SKM-1 treated with dmso at 0.1 percent for 144 hours (cell line): ENCODE measurements around the gene OTUB1.

Source experiments
- DNase-seq: peaks from one replicate; lab custom pipeline; 2025; ENCODE audit not compliant: unreplicated experiment; lab: John Stamatoyannopoulos, UW

The OTUB1 gene

DNA sequence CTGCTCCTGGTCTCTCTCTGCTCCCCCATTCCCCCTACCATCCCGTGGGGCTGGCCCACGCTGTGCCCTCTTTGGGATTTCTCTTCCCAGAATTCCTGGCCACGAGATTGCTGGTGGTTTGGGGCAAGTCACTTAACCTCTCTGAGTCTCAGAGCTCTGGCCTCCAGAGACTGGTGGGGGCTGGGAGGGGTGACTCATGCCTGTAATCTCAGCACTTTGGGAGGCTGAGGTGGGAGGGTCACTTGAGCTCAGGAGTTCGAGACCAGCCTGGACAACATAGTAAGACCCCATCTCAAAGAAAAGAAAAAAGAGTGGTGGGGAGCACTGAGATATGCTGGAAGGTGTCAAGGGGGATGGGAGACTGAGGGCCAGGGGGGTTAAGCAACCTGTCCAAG is 18.3 kb downstream of the OTUB1 start:
- no peak for DNase-seq

DNA sequence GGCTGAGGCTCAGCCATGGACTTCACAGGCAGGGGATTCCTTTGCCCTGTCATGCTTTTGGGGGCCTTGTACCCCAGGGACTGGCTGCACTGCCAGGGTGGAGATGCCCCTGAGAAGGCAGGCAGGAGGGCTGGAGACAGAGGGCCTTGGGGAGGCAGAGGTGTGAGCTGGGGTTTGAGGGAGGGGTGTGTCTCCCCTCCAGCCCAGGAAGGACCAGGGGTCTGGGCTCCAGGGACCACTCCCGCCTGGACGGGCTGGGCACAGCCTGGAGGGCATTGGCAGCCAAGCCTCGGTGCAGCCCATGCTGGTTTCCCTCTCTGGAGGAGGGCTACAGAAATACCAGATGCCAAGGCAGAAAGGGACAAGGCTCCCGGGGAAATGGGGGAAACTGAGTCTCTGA is 19.5 kb downstream of the OTUB1 start:
- DNase-seq: no peak

DNA sequence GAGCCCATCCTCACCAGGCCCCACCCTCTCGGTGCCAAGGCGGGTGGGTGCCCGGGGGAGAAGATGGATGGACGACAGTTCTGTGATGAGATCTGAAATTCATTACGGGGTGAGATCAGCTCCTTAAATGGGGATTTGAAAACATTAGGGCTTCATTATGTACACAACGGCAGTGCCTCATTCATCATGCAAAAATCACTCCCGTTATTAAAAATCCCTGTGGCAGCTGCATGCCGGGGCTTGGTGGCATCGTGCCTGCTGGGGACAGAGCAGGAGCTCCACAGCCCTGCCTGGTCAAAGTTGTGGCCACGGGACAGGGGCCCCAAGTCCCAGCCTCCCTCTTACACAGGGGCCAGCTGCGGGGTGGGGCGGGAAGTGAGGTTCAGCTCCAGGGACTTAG is 20.2 kb downstream of the OTUB1 start:
- DNase-seq: no peak

DNA sequence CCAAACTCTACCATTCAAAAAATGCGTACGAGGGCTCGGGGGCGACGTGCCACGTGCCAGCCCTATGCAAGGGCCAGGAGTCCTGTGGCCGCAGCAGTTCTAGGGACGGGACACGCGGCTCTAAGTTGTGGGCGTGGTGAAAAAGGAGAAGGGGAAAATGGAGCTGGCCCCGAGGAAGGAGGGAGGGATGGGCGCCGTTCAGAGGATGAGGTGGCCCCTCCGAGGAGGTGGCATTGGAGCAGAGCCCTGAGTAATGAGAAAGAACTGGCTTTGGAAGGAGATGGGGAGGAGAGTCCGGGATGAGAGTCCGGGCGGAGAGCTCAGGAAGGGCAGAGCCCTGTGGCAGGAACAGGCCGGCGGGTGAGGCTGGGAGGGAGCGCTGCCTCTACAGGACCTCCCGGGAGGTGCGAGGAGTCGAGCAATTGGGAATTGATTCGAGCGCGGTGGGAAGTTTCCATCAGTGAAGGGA is 21.0 kb downstream of the OTUB1 start:
- no peak for DNase-seq

DNA sequence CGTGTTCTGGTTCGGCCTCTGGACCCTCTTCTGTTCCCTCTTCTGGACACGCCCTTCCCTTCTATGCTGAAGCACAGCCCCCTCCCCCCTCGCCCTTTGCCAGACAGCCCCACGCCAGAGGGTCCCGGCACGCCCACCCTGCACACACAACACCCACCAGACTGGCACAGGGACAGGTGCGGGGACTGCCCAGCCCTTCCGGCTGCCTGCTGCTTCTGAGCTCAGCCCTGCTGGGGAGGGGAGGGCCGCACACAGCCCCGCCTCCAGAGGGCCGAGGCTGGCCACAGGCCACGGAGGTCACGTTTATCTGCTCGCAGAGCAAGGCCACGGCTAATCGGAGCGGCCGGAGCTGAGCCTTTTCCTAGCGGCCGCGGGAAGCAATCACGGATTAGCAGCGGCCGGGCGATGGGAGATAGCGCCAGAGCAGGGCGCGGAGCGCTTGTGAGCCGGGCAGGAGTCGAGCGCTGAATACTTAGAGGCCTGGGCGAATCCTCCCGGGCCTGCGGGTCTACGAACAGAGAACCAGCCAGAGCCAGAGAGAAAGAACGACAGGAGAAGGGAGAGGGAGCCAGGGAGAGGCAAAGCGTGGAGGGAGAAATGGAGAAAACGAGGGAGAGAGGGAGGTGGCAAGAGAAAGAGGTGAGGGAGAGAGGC is 21.5 kb downstream of the OTUB1 start:
- no peak for DNase-seq

DNA sequence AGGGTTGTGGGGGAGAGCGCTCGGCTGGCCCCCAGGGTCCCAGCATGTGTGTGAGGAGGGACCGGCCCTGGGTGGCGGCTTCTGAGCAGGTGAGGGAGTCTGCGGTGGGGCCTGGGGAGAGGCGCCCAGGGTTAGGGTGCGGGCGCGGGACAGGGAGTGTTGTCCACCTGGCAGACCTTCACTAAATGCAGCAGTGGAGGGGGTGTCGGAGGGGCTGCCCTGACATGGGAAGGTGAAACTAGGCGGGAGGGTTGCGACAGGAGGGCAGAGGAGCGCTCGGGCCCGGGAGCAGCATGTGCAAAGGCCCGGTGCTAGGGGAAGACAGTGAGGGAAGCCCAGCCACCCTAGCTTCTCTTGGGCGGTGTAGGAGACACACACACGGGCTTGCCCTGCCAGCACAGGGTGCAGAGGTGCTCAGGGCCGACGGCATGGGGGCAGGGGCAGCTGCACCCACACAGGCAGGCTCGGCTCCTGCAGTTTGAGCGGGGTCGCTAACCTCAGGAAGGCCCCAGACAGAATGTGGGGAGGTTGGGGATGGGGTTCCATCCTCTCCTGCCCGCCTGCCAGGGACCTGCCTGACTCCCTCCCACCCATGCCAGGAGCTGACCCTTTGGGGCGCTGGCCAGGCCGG is 22.2 kb downstream of the OTUB1 start:
- DNase-seq: no peak

DNA sequence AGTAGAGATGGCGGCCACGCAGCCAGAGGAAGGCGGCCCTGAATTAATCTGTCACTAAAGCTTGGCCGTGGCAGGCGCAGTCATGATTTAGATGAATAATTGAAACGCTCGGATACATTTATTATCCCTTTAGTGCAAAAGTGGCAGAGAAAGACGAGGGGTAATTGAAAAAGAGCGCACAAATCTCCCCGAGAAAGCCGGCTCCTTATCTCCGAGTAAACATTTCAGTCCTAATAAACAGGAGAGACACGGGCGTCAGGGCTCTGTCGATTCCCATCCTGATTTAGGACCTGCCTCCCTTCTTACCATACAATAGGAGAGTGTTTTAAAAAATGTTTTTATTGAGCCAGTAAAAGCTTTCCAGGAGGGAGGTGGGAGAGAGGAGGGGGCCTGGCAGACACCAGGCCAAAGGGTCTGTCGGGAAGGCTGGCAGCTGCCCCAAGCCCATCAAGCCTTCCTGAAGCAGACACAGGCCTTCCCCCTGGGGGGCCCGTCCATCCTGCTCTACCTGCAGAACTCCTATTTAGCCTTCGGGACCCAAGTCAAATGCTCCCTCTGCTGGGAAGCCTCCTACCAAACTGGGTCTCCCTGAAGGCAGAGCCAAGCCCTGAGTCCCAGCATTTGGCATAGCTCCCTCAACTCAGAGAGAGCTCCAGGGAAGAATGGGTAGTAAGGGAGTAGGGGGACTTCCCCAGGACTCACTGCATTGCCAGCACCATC is 22.8 kb downstream of the OTUB1 start:
- no peak for DNase-seq

DNA sequence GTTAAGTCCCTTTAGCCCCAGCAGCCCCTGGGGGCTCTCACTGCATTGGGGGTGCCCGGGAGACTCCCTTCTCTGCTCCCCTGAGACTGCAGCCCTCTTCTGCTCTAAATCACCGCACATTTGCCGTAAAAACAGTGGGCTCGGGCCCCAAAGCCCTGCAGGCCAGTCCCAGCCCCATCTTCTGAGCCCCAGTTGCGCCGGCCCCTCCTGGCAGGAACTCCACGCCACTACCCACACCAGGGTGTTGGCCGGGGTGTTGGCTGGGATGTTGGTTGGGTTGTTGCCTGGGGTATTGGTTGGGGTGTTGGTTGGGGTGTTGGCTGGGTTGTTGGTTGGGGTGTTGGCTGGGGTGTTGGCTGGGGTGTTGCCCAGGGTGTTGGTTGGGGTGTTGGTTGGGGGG is 23.5 kb downstream of the OTUB1 start:
- no peak for DNase-seq

DNA sequence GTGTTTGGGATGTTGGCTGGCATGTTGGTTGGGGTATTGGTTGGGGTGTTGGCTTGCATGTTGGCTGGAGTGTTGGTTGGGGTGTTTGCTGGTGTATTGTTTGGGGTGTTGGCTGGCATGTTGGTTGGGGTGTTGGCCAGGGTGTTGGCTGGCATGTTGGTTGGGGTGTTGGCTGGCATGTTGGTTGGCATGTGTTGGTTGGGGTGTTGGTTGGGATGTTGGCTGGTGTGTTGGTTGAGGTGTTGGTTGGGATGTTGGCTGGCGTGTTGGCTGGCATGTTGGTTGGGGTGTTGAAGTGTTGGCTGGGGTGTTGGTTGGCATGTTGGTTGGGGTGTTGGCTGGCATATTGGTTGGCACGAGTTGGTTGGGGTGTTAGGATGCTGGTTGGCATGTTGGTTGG is 24.5 kb downstream of the OTUB1 start:
- DNase-seq: no peak

DNA sequence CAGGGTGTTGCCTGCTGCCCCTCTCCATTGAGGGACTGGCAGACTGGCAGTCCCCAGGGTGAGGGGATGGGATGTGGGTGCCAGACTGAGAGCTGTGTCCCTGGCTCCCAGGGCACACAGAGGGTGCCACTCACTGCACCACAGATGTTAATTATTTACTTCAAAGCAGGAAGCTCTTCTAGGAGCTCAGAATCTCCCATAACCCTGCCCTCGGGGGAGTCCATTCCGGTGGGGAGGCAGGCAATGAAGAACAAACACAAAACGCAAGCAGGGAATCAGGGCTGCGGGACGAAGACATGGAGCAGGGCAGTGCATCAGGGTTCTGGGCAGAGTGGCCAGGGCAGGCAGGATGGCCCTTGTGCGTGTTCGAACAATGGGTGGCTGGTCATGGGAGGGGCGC is 25.1 kb downstream of the OTUB1 start:
- DNase-seq: no peak

DNA sequence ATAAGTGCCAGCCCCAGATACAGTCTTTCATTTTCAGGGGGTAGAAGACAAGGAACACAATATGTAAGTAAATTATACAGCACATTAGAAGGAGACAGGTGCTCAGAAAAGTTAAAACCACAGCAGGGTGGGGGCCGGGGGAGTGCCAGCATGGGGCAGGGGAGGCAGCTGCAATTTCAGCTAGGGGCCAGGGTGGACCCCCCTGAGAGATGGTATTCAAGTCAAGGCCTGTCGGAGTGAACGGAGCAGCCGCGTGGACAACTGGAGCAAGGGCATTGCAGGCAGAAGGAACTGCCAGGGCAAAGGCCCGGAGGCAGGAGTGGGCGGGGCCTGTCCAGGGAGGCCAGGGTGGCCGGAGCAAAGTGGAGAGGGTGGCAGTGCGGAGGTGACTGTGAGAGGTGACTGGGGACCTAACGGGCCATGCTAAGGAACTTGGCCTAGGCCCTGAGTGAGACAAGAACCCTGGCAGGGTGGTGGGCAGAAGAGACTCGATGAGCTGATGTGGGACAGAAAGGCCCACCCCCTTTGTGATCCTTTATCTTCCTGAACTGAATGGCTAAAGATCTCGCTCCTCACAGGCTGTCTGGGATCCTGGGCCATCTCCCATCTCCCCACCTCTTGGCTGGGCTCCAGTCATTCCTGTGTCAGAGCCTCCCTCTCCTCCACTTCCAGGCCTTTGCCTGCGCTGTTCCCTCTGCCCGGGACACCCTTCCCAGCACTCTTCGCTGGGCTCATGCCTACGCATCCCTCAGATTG is 27.1 kb downstream of the OTUB1 start:
- no peak for DNase-seq

DNA sequence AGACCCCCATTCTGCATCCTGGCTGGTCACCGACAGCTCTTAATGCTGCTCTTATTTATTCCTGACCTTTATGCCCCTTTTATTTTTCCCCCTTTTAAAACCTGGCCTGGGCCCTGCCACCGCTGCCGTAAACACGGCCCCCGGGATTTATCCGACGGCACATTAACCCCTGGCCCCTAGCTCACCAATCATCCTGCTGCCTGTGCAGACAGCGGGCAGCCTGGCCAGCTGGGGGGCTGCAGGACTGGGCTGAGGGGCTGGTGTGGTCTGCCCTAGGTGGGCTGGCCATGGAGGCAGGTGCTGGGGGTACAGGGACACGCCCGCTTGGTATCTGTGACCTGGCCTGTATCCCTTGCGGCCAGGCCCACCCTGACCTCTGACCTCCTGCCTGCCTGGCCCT is 28.1 kb downstream of the OTUB1 start:
- no peak for DNase-seq

DNA sequence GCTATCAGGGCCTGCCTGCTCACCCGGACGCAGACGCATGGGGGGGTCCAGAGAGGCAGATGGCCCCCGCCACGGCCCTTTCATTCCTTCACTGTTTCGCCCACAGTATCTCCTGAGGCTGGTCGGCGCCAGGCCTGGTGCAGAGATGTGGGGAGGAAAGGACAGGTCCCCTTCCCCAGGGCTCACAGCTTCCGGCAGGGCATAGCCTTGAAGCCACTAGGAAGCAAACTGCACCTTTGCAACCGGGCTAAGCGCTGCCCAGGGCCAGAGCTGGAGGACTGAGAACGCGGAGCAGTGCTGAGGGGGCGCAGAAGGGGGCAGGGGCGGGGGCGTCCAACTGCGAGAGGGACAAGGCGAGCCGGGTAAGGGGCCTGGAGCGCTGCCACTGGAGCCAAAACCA is 29.3 kb downstream of the OTUB1 start:
- DNase-seq: no peak

DNA sequence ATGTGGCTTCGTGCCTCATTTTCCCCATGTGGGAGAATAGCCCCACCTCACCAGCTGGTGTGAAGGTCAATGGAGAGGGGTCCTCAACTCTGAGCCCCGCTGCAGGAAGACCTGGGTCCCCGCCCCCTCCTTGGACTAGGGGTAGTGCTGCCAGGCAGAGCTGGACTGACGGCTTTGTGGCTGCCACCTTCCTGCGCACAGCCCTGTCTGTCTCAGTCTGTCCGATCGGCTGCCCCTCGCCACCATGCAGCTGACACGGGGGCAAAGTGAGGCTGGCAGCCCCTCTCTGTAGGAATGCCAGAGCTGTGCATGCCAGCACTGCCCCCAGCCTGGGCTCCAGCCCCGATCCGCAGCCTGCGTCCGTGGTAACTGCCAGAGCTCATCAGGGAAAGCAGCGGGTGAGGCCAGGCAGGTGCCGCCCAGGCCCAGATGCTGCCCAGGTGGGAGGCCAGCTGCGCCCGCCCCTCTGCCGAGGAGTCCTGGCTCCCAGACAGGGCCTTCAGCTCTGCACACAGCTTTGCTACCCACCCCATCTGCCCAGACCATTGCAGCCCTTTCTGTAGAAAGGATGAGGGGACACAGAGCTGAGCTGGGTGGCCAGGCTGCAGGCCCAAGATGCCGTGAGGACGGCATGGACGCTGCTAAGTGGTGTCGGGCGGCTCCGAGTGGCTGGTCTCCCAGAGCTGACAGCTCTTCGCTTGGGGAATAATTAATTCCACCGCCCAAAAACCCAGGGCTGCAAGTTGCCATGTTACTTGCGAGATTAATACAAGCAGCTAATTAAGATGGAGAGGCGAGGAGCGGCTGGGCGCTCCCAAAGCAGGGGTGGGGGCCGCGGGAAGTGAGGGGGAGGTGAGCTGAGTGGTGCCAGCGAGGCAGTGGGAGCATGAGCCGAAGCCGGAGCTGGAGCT is 30.0 kb downstream of the OTUB1 start:
- no peak for DNase-seq

DNA sequence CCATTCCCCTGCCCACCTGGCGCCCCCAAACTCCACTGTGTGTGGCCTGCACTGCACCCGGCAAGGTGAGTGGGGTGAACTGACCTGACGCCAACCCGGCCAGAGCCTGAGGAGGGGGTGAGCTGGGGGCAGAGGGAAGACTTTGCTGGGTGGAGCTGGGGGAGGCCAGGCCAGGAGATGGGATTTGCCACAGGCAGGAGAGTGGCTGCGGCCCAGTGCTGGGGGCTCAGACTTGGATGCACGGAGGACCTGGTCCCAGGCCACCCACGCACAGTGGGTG is 31.6 kb downstream of the OTUB1 start:
- no peak for DNase-seq

DNA sequence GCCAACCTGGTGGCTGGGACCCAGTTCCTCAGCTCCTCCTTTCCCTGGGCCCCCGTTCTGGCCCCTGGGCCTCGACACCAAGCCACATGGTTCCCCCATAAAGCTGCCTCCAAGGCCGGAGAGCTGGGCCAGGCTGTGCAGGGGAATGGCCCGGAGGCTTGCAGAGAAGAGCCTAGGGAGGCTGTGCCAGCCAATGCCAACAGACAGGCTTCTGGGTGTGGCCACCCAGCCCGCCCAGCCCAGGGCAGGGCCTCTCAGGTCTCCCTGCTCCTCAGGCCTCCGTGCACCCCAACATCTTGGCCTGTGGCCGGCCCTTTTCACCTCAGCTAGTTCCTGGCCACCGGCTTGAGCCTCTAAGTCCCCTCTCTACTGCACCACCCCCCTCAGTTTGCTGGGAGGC is 32.1 kb downstream of the OTUB1 start:
- DNase-seq: no peak

DNA sequence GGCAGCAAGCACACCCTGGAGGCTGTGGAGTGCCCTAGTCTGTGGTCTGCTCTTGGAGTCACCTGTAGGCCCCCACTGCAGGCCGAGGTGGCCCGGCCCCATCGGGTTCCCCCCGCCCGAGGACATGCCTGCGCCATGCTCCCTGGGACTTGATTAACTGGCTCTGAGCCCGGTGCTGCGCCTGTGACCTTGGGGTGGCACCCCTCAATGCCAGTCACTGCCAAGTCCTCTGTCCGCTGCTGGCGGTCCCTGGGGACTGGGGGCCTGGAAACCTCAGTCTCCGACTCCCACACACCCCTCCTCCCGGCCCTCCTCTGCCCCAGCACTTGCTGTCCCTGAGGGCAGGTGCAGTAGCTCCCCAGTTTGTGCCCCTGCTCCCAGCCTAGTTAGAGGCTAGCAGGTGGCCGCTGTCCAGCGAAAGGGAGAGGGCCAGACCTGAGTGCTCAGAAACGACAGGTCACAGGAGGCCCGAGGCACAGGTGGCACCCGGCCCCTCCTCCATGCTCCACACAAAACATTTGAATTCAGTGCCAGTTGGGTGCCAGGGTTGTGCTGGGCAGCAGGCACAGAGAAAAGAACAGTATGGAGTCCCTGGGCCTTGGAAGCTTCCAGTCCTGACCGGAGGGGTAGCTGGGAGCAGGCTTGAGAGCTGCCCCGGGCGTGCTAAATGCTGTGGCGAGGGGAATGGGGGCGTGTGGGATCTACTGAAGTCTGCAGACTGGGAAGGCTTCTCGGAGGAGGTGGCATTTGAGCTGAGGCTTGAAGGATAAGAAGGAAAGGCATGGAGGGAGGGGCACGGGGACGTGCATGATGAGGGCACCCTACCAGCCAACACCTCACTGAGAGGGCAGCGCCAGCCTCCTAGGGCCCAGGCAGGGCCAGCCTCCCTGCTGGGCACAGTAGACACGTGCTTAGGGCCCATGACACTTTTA is 33.1 kb downstream of the OTUB1 start:
- DNase-seq: no peak

DNA sequence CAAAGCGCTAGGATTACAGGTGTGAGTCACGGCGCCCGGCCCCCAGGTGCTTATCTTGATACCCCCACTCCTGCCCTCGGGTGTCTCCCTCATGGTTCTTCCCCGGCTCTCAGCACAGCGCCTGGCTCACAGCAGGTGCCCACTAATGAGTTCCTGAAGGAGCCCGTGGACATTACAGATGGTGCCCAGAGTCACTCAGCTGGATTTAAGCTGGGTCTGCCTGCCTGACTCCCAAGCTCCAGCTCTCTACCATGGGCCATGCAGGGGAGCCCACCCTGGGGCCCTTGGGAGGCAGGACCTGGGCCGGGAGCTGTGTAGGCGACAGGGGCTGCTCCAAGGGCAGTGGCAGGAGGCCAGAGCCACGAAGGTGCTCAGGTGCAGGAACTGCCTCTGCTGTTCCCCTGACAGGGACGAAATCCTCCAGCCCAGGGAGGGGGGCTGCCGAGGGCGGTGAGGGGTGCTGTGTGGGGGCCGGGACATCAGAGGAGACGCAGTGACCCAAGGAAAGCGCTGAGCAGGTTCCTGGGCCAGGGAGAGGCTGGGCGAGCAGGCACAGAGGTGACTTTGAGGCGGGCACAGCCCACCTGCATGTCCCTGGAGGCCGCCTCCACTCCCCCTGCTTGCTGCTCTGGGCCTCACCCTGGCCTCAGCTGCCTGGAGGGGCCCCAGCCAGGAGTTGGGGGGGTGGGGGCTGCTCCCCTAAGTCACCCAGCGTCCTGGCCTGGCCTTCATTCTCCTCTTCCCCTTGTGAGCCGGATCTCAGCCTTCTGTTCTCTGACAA is 34.9 kb downstream of the OTUB1 start:
- DNase-seq: no peak

DNA sequence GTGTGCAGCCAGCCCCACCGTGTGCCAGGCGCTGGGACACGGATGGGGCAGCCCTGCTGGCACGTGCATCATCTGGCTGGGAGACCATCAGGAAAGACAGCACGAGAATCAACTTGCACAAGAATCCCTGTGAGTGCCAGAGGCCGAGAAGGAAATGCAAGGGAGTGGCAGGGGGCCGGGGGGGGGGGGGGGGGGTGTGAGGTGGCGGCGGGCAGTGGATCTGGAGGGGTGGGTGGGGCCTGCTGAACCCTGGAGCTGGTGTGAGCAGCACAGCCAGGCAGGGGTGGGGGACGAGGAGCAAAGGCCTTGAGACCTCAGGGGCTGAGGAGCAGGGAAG is 35.5 kb downstream of the OTUB1 start:
- no peak for DNase-seq
